NK-92 (cell line): Measurements from ENCODE around the gene MYO1H.

Experiments used
- DNase-seq: peaks from one replicate; lab custom pipeline; 2025; ENCODE audit not compliant: unreplicated experiment; lab: John Stamatoyannopoulos, UW

Gene MYO1H

DNA sequence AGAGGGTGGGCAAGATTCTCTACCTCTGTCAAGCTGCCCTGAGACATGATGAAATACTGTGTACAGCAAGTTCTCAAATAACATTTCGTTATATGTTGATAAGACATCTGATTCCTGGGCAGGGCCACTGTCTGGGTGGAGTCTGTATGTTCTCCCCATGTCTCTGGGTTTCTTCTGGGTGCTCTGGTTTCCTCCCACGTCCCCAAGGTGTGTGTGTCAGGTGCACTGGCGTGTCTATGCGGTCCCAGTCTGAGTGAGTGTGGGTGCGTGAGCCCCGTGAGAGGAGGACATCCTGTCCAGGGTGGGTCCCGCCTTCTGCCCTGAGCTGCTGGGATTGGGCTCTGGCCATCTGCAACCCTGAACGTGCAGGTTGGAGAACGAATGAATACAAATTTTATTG lies 99.8 kb downstream of the MYO1H start:
- no peak for DNase-seq

DNA sequence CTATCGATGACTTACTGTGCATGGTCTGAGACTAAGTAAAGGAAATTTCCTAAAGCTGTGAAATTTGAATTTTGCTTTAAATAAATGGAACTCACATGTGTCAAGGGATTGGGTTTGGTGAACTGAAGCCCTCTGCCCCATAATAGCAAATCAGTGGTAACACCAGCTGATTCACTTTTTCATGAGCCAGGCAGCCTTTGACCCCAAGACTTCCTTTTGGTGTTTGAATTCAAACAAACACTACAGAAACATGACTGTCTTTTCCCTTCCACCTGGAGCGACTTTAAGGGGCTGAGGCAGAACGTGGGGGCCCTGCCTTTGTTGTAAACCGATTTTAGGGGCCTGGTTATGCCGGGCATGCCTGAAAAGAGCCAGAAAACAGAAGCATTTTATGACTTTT lies 100.6 kb downstream of the MYO1H start:
- DNase-seq: no peak

DNA sequence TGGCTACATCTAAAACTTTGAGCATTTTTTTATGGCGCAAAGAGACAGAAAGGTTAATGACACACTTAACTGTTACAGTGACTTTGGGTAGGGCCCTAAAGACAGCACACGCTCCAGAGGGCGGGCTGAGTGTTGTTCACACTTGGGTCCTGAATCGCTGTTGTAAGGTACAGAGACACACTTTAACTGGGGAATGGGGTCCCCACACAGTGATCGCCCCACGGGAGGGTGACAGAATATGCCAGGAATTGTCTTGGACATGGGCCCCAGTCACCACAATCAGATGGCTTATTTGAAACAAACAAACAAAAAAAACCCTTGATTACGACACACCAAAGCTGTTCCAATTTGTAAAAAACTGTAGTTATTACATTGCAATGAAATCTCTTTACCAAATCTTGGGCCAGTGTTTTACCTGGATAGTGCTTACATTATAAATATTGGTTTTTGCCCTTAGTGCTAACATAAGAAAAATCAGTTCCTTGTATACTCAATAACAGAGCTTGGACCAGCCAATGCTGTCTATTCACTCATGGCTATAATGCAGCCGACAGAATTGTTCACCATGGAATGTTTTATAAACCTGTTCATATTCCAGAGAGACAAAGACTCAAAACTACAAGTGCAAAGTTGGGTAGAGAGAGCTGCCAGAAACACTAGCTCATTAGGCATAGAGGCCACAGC lies 101.1 kb downstream of the MYO1H start:
- no peak for DNase-seq

DNA sequence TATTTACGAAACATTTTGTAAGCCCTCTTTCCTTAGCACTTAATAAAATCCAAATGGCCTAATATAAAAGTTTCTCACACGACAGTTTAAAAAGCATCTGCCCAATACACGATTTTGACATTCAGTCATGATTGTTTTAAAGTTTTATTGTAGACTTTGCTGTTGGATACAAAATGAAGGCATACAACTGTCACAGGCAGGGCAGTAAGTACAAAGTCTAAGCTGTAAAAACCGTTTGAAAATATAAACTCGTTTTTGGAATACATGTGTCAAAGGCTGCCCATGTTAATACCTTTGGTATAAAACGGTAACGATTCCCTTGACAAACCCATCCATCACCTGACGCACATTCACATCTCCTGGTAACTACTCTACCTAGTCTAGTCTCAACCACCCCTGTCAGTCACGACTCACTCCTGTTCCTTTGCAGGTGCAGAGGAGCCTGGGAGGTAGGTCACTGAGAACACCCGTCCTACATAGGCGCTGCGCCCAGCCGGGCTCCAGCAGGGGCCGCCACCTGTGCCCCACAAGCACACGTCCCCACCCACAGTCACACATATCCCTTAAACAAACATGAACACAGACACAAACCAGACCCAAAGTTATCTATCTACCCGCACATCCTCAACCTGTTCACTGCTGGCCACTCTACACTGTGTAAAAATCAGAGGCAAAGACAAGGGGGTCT lies 102.3 kb downstream of the MYO1H start:
- no peak for DNase-seq

DNA sequence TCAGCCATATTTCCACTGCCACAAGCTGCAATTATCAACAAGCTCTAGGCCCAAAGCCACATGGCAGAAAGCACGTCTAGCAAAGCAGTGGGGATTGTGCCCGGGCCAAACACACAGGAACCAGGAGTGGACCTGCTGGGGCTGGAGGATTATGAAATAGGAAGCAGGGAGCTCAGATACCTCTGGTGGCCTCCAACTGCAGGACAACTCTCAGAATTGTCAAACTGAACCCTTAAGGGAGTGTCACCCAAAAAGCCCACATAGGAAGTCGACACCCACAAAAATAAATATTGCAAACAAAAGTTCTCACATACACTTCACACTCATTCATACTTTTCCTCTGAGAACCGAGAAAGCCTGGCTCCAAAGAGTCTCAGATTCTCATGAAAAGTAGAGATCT lies 103.3 kb downstream of the MYO1H start:
- DNase-seq: no peak

DNA sequence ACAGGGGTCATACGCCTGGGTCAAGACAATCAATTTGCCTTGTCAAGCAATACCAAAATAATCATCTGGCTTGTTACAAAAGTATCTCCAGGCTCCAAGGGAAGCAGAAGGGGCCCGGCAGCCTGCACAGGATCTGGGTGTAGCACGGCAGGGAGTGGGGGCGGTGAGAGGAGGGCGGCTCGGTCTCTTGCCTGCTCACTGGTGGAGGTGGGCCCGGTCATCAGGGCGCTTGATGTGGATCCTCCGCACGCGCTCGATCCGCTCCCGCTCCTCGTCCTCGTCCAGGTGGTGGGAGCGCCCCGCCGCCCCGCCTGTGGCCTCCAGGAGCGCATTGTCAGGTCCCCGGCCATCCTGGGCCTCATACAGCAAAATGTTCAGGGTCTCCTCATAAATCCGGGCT lies 103.7 kb downstream of the MYO1H start:
- DNase-seq: no peak

DNA sequence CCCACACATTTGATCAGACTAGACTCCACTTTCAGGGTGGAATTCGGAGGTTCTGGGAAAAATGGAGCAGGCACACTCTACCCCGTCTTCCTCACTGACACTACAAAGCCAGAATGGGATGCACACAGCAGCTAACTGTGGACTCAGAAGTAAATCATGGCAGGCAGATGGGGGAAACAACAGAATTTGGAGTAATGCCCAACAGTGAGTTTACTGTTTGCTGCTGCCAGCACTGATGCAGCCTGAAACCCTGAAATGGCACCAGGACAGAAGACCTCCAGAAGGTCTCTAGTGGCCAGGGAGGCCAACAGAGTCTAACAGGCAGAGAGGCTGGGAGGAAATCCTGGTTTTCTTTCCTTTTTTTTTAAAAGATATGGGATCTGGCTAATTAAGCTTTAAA lies 104.8 kb downstream of the MYO1H start:
- DNase-seq: no peak

DNA sequence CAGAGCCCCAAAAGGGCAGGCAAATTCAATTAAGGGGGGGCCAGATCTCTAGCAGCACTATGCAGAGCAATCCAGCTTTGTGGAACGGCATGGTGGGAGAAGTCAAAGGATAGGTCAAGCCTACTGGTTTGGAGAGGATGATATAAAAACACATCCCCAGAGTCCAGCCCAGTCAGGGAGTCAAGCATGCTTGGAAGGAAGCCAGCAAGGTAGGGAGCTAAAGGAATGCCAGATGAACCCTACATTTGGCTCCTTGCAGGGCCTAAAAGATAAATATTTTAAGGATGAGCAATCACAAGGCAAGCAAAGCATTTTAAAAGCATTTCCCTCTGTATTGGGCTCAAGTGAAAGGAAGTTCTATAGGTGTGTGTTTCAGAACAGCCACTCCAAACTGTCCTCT lies 108.0 kb downstream of the MYO1H start:
- DNase-seq: no peak

DNA sequence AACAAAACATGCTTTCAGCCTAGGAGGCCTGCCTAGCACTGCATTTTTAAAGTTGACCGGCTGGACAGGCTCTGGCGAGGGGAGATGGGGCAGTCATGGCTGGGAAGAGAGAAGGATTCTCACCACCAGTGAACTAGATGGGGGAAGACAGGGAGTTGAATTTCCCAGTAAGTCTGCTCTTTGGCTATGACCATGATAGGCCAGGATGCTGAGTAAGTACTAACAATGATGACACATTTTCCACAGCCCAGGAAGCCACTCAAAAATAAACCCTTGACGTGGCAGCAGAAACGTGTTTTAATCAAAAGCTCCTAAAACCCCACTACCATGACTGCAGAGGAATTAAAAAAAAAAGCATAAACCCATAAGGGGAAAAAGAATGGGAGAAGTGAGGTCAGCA lies 110.4 kb downstream of the MYO1H start:
- no peak for DNase-seq

DNA sequence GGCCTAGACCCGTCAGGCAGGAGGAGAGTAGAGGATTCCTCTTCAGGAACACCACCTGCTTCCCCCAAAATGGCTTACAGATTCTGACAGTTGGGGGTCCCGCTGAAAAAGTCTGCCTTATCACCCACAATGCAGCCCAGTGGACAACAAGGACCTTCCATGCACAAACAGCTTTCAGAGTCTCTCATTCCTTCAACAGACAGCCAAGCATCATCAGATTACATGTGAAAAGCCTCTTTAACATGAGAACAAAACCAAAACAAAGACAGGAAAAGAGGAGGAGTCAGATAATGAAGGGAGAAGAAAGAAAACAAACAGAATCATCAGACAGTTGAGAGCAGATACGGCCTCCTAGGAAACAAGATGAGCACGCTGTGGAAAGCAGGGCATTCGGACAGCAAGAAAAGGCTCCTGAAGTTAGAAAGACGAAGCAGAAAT lies 111.1 kb downstream of the MYO1H start:
- no peak for DNase-seq

DNA sequence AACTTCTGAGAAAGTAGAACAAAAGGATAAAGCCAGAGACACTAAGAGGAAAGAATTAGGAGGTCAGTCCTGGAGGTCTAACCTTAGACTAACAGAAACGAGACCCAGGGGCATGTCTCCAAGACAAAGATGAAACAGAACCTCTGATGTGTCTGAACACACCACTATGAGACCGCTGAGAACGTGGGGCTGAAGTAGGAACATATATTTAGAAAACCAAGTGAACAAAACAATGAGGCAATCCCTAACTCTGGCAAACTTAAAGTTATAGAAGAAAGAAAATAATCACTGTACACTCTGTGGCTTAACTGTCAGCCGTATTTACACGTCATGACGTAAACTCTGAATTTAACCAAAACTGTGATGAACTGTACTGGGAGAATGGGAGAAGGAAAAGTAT lies 111.5 kb downstream of the MYO1H start:
- no peak for DNase-seq

DNA sequence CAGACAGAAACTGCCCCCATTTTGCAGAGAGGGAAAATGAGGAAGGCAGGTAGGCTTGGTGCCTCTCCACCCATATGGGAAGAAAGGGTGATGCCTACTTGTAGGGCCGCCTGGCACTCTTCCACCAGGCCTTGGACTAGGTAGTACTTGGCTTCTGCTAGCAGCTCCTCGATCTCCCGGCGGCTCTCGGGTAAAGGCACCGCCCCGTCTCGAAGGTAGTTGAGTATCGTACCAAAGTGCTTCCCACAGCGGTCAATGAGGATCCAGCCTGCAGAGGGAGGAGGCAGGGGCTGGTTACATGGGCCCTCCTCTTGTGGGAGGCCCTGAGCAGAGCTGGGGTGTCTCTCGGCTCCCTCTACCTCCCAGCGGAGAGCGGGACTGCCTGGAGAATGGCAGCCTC lies 112.8 kb downstream of the MYO1H start:
- DNase-seq: no peak

DNA sequence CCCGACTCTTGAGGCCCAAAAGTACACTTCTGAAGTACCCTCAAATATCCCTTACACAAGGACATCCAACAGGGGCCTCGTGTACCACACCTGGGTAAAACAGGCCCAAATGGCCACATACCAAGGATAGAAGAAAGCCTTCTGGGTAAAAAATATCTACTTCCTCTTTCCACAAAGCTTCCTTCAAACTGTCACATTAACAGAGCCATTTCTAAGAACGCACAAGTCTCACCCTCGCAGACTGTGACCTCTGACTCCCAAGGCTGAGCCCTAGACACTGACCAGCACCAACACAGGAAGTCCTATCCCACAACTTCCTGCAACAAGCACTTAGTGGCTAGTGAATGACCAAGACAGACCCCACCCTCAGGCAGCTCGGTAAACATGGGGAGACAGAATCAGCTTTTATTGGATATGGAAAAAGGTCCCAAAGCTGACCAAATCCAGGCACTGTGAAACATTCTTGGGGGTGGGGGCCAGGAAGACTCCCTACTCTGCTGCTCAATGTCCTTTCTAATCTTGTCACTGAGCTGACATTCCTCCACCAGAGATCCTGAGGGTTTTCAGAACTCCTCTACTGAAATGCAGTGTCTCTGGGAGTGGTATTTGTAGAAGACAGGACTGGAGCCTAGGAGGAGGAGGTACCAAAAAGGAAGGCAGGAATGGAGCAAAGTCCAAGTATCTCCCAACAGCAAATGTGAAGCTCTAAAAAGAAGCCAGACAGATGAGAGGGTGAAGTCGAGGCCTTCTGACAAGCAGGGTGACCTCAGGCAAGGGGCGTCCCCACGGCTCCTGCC lies 113.5 kb downstream of the MYO1H start:
- DNase-seq: no peak

DNA sequence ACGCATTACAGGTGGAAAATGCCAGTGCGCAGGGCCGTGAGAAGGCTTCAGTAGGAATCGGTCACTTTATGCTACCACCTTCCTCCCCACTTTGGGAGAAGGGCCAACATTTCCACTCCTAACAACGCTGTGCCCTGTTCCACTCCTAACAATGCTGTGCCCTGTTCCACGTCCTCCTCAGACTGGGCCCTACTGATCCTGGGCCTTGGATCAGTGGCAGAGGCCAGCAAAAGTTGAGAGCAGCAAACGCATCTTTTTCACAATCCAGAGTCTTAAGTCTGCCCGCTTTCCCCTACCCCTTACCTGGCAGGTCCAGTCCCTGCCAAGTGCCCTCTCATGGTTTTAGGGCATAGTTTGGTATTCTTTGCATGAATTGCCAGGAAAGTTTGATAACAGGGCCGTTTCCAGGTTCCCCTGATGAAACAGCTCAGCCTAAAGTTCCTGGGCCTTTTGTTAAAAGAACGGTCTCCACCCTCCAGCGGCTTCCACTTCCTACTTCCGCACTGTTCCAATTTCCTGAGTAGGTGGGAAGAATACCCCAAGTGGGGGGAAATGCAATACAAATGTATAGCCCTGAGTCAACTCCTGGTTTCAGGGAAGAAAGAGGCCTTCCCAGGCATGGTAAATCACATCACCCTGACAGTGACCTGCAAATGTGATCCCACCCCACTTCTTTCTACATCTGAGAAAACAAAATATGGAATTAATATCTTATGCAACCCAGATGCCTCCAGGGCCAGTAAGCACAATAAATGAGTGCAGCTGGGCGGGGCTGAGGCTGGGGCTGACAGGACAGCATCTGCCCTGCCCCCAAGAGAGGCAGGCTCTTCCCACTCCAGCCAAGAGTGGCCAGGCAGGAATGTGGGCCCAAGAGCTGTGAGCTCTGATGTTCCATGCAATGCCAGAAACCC lies 114.4 kb downstream of the MYO1H start:
- no peak for DNase-seq

DNA sequence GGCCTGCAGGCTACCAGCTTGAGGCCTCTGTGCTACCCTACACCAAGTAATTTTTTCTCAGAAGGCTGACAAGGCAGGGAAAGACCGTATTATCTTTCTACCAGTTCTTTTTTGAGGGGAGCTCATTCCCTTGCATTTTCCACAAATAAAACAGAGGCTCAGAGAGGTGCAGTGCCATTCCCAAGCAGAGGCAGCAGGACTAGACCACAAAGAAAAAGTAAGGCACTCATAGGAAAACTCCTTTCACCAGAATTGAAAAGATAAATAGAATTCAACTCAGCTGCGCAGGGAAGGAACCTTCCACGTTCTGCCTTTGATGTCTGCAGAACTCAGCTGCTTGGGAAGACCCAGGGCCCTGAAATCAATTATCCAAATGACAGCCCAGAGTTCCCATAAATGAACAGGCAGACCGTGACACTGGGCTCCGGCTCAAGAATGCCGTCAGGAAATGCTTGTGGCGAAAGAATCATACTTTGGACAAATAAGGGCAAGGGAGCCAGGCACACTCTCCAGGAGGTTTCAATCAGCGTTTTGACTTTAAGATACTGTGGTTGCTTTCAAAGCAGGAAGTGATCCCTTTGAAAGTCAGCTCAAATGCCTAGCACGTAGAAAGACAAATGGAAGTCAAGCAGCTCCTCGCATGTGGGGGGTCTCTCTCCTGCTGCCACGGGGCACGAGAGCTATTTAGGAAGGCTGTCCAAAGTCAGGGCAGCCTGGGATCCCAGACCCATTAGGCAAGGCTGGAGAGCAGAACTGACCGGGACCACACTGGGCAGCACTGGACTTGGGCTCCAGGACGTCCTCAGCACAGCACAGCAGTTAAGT lies 115.4 kb downstream of the MYO1H start:
- DNase-seq: no peak

DNA sequence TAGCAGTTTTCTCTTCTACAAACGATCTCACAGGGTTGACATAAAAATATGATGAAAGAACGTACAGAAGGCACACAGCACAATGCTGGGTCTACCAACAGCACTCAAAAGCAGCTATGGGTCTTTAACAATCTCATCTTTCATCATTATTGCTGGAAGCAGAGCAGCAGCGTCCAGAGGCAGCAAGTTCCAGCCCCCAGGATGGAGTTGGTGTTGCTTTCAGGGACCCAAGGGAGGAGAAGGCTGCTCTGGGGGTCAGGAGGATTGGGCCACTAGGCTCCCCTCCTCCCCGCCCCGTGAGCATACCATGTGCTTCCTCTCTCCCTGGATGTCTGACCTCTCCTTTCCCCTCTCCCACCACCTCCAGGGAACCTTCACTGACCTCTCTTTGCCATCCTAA lies 116.1 kb downstream of the MYO1H start:
- no peak for DNase-seq

DNA sequence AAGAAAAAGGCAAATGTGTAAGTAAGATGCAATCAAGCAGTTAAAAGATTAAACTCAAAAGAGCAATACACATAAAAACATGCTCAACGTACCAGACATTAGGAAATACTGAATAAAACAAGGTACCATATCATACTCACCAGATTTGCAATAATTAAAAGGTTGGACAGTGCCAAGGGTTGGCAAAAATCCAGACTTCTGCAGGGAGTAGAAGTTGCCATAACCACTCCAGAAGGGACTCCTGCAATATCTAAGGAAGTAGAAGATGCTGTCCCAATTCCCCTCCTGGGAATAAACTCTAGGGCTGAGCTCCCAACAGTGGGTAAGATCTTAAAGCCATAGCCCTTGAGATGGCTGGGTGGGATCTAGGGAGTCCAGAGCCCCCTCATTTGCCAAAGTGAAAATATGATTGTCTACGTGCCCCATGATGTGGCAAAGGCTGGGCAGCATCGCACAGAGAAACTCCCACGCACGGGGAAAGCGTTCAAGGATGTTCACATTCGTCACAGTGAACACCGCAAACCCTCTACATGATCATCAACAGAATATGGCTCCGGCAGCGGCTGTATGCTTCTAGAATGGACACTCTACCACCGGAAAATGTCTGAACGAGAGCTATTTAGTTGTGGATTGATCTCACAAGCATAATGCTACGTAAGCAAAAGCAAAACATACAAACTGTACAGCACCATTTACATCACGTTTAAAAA lies 117.1 kb downstream of the MYO1H start:
- no peak for DNase-seq

DNA sequence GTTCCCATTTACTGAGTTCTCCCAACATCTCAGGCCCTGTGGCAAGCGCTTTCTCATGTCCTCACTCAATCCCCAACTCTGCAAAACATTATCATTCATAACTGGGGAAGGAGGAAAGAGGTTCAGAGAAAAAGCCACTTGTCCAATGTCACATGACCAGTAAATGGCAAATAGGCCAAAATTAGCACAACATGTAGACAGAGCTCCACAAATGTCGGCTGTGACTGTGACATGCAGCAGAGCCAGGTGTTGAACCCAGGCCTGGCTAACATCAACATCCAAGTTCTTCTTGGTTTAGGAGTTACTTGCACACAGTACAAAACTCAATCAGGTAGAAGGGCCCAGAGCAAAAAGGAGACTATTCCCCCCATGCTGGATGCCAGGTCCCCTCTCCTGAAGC lies 118.6 kb downstream of the MYO1H start:
- no peak for DNase-seq

DNA sequence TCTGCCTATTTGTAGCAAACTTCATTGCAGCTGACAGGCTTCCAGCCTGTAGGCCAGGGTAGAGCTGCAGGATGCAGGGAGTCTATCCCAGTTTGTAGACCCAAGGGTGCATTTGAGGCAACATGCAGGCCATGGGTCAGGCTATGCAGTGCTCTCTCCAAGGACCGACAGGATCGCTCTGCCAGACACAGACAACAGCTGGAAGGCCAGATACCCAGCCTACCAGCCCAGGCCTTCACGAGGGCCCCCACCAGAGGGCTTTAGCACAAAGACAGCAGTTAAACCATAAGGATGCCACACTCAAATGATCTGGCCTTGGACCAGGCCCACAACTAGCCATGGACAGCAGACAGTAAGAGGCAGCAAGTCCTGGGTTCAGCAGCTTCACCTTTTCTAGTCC lies 119.1 kb downstream of the MYO1H start:
- DNase-seq: no peak
